Measurements from ENCODE around the gene SYS1.

SYS1 gene

GRCh38 chr20:45367126-45367525 is 4.2 kb downstream of the SYS1 start:
- DNase-seq (ENCODE audit: extremely low spot score): no peak
- TF ChIP-seq, protein P1, sequence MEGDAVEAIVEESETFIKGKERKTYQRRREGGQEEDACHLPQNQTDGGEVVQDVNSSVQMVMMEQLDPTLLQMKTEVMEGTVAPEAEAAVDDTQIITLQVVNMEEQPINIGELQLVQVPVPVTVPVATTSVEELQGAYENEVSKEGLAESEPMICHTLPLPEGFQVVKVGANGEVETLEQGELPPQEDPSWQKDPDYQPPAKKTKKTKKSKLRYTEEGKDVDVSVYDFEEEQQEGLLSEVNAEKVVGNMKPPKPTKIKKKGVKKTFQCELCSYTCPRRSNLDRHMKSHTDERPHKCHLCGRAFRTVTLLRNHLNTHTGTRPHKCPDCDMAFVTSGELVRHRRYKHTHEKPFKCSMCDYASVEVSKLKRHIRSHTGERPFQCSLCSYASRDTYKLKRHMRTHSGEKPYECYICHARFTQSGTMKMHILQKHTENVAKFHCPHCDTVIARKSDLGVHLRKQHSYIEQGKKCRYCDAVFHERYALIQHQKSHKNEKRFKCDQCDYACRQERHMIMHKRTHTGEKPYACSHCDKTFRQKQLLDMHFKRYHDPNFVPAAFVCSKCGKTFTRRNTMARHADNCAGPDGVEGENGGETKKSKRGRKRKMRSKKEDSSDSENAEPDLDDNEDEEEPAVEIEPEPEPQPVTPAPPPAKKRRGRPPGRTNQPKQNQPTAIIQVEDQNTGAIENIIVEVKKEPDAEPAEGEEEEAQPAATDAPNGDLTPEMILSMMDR (IDR thresholded peaks at IDR 0.05; ENCODE audit: control extremely low read depth, extremely low read depth, low read depth, missing control alignments): no peak
- POLR2A ChIA-PET: no interaction called here
- CTCF ChIA-PET: interaction anchor here (0.9 to 22.0 kb wide), 8 partner anchors 9 to 404 kb away, joined by 3 to 488 read pairs (median 4); no protein-coding TSS in a partner anchor

DNA sequence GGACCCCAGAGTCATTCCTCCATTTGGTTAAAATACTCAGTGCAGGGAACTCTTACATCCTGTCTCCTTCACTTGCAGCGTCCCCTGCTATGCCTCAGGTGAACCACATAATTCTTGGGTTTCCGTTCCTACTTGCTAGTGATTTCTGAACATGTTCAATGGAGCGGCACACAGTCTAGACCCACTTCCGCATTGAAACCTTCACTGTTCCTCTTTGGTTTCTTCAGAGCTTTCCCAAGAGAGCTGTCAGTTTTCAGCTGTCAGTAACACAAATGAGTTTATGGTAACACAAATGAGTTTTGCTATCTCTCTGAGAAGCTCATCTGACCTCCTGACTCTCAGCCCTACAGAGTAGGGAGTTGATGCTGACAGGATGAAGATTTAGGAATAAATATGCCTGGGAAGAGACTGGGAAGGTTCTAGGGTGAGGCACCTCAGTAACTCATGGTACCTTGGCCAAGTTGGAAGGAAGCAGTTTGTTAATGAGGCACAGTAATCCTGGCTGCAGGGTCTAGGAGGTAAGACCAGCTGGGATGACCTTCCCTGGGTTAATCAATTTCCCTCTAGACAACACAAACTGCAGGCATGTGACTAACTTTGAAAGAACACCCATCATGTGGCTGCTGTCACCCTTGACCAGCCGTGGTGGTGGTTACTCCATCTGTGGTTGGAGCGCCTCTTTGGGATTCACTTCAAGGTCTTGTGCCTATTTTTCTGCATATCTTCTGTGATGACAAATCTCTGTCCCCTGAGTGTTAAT is 5.4 kb downstream of the SYS1 start:
- TF ChIP-seq, protein P1 (IDR thresholded peaks at IDR 0.05; ENCODE audit: control extremely low read depth, extremely low read depth, low read depth, missing control alignments): peak; percentile 6
- ChIA-PET POLR2A (interaction anchor here (0.5 to 1.4 kb wide), 2 partner anchors 9 to 72 kb away, joined by 4 read pairs; no protein-coding TSS in a partner anchor), CTCF (interaction anchor here (1.1 to 22.0 kb wide), 12 partner anchors 9 to 403 kb away, joined by 3 to 488 read pairs (median 8); partner anchors contain the start of genes SDC4 and TP53TG5)
- peak; percentile 86 for DNase-seq (ENCODE audit: extremely low spot score)

GRCh38 chr20:45370571-45371160 is 7.7 kb downstream of the SYS1 start:
- ChIA-PET POLR2A (no interaction called here), CTCF (interaction anchor here (1.0 to 22.0 kb wide), 8 partner anchors 8 to 401 kb away, joined by 3 to 488 read pairs (median 10); partner anchors contain the start of genes PIGT and SYS1)
- TF ChIP-seq, protein P1 (IDR thresholded peaks at IDR 0.05; ENCODE audit: control extremely low read depth, extremely low read depth, low read depth, missing control alignments): no peak

GRCh38 chr20:45372241-45372640 is 9.3 kb downstream of the SYS1 start:
- POLR2A ChIA-PET: interaction anchor here (1.6 kb wide), 1 partner anchor 9 kb away, joined by 4 read pairs; the partner anchor contains the start of gene SYS1
- CTCF ChIA-PET: interaction anchor here (0.8 to 22.0 kb wide), 13 partner anchors 9 to 399 kb away, joined by 3 to 488 read pairs (median 22); partner anchors contain the start of genes PIGT and SYS1
- no peak for DNase-seq (ENCODE audit: extremely low spot score)
- TF ChIP-seq, protein P1 (IDR thresholded peaks at IDR 0.05; ENCODE audit: control extremely low read depth, extremely low read depth, low read depth, missing control alignments): no peak

More at GRCh38 chr20:45370571-45371160, 7.7 kb downstream of the SYS1 start:
- DNase-seq (ENCODE audit: extremely low spot score): no peak

GRCh38 chr20:45372646-45373352 is 9.8 kb downstream of the SYS1 start:
- DNase-seq (ENCODE audit: extremely low spot score): no peak
- ChIA-PET CTCF (interaction anchor here (1.1 to 22.0 kb wide), 30 partner anchors 11 to 398 kb away, joined by 3 to 488 read pairs (median 7); partner anchors contain the start of genes PIGT and SYS1), POLR2A (interaction anchor here (1.6 kb wide), 1 partner anchor 10 kb away, joined by 4 read pairs; the partner anchor contains the start of gene SYS1)
- TF ChIP-seq, protein P1 (IDR thresholded peaks at IDR 0.05; ENCODE audit: control extremely low read depth, extremely low read depth, low read depth, missing control alignments): no peak
